Psoas muscle (tissue), 8 donors: ENCODE data around the gene GYPC. TPM values are rescaled to one million over a fixed set of nuclear protein-coding genes. Genes with fewer than 3 reads are reported as not detected.

Experiments
- ATAC-seq, 4 donors: fragments of 200-7000 bp; cut with Tn5 transposase; one replicate each; pipeline ENCODE4 v1.9.1; 2020; ENCODE audit warnings: moderate library complexity in 3 of 4, mild to moderate bottlenecking in 2 of 4
- DNase-seq, 2 donors: peaks; one replicate each; pipeline ENCODE4 v3.0.0-alpha.2; 2020
- H3K27ac ChIP-seq: fragments of 200-600 bp; one replicate; pipeline ENCODE4 v1.8.0; 2022
- H3K27me3 ChIP-seq, 3 donors: fragments of 200-600 bp in 1 of 3; one replicate each; pipeline versions ENCODE4 v1.6.1 to v1.8.0; 2013 to 2022; ENCODE audit warnings: low read length in 2 of 3, mild to moderate bottlenecking in 2 of 3, moderate library complexity in 1 of 3; ENCODE audit not compliant: insufficient read depth in 3 of 3
- H3K36me3 ChIP-seq, 2 donors: fragments of 200-600 bp in 1 of 2; one replicate each; pipeline versions ENCODE4 v1.6.1 to v1.8.0; 2013 to 2022; ENCODE audit warnings: low read depth in 1 of 2, mild to moderate bottlenecking in 1 of 2, moderate library complexity in 1 of 2; ENCODE audit not compliant: insufficient read depth in 1 of 2
- H3K4me1 ChIP-seq: fragments of 200-600 bp; one replicate; pipeline ENCODE4 v1.8.0; 2022
- H3K4me3 ChIP-seq: fragments of 200-600 bp; one replicate; pipeline ENCODE4 v1.8.0; 2022; ENCODE audit warnings: mild to moderate bottlenecking
- H3K9me3 ChIP-seq: fragments of 200-600 bp; one replicate; pipeline ENCODE4 v1.8.0; 2022
- CTCF ChIP-seq: fragments of 200-600 bp; IDR thresholded peaks from one replicate; pipeline ENCODE4 v1.8.0; 2022; ENCODE audit warnings: antibody characterized with exemption
- WGBS, 3 donors: extraction: QIAGEN DNeasy Blood & Tissue Kit; methylation state at CpG; one replicate each; pipeline versions ENCODE4 v1.1.6 to v1.1.7; 2013; 5-methylcytosine and 5-hydroxymethylcytosine counted together
- intact Hi-C, 2 donors: fragments of 100-400 bp; cut with DNase I; formaldehyde crosslinking; loops; one replicate each; pipeline versions ENCODE4 v1.11.0 to v1.14.2; 2022
- polyA plus RNA-seq, 3 donors: library from polyadenylated mRNA; stranded (reverse); fragments of 200-250 nt; gene quantifications; one replicate each; pipeline ENCODE4 v1.2.3, GENCODE V29; 2013
- total RNA-seq, 4 donors: library from RNA; stranded (reverse); fragmentation: NEBNext Ultra II Directional in 2 of 4; extraction: Animal tissue kit (Norgen Biotek cat#: 25700) in 2 of 4; gene quantifications; one replicate each; pipeline versions ENCODE4 v1.2.1 to v1.2.4, GENCODE V29; 2021 to 2023
- donor health status: healthy with polysubstance abuse.
- donor health status: DM: no; HTN: no; CAD: no; lungs with moderate emphysema.
- donor health status: Bipolar disorder and iron deficiency.
- donor health status: healthy.
- donor health status: DM: yes; HTN: yes; CAD: no.
- donor health status: DM: no; HTN: no; CAD: no.
- donor health status: DM: no; HTN: no; CAD: no.
- donor health status: DM: yes; HTN: yes; CAD: no.

The GYPC gene
- total and polyA plus RNA-seq, 7 donors: 53.4 to 144 (median 92.7) TPM

- H3K4me1 ChIP-seq: peaks cover 10% of the 10 kb centered on the region
- TF ChIP-seq CTCF: no peak
- 96 to 98% (median 98%) methylated on average over 1 of the region's 1 CpG for WGBS, 3 donors
- H3K27me3 ChIP-seq: no peaks in the 10 kb centered on the region
- no peaks in the 10 kb centered on the region for H3K9me3 ChIP-seq
- DNase-seq: no peak
- intact Hi-C loops: no loop called here
- no peak overlapping the region for H3K4me3 ChIP-seq
- H3K27ac ChIP-seq: no peak overlapping the region
- no peak for ATAC-seq
- no peaks in the 10 kb centered on the region for H3K36me3 ChIP-seq
Measured at GRCh38 chr2:126652323-126652891, 3.6 kb upstream of the GYPC start.

- H3K9me3 ChIP-seq: no peaks in the 10 kb centered on the region
- no peak overlapping the region for H3K4me3 ChIP-seq
- TF ChIP-seq CTCF: no peak
- intact Hi-C loops: no loop called here
- 93 to 96% (median 95%) methylated on average over 4 of the region's 4 CpGs for WGBS, 3 donors
- H3K27ac ChIP-seq: no peak overlapping the region
- H3K4me1 ChIP-seq: peaks cover 13% of the 10 kb centered on the region
- DNase-seq (no peak), ATAC-seq (no peak)
- no peaks in the 10 kb centered on the region for H3K27me3 ChIP-seq
- no peaks in the 10 kb centered on the region for H3K36me3 ChIP-seq
Measured at GRCh38 chr2:126653109-126653508, 2.8 kb upstream of the GYPC start.

- no peaks in the 10 kb centered on the region for H3K9me3 ChIP-seq
- DNase-seq (no peak), ATAC-seq (no peak)
- intact Hi-C loops: no loop called here
- no peak for TF ChIP-seq CTCF
- H3K27ac ChIP-seq: no peak overlapping the region
- peaks cover 19% of the 10 kb centered on the region for H3K4me1 ChIP-seq
- no peaks in the 10 kb centered on the region for H3K36me3 ChIP-seq
- WGBS, 3 donors: 93 to 97% (median 93%) methylated on average over 4 of the region's 4 CpGs
- no peak overlapping the region for H3K4me3 ChIP-seq
- no peaks in the 10 kb centered on the region for H3K27me3 ChIP-seq
Measured at GRCh38 chr2:126653761-126654160, 2.2 kb upstream of the GYPC start.

GRCh38 chr2:126655051-126655450, 907 bp upstream of the GYPC start:
- Histone ChIP-seq H3K27me3 (no peaks in the 10 kb centered on the region), H3K9me3 (no peaks in the 10 kb centered on the region), H3K4me3 (peak overlapping the region; percentile 85), H3K27ac (peak overlapping the region; percentile 97), H3K4me1 (peaks cover 32% of the 10 kb centered on the region), H3K36me3 (no peaks in the 10 kb centered on the region)
- intact Hi-C loops: loop anchor here in 1 of 2 donors (5.0 kb wide), 1 partner anchor 42 kb away; no protein-coding TSS in a partner anchor
- WGBS, 3 donors: 71 to 75% (median 75%) methylated on average over 7 of the region's 7 CpGs
- DNase-seq (no peak), ATAC-seq (no peak)
- no peak for TF ChIP-seq CTCF
